DOHH2 (cell line): ENCODE results near the gene TLE7.
A peak's percentile ranks its signal among the peaks of the same experiment; 100 is the strongest.

Experiments
- H3F3A ChIP-seq: fragments of 200-600 bp; sonication (generic), shearing (Covaris generic); 2 replicates; pipeline ENCODE4 v1.6.0; 2016; ENCODE audit warnings: antibody characterized with exemption, mild to moderate bottlenecking; ENCODE audit not compliant: control insufficient read depth, insufficient read depth
- H3K27ac ChIP-seq: fragments of 200-600 bp; sonication (generic); 2 replicates; pipeline ENCODE4 v1.5.1; 2014; ENCODE audit warnings: low read depth, mild to moderate bottlenecking, low read length, moderate library complexity
- H3K27me3 ChIP-seq: fragments of 200-600 bp; sonication (generic); 2 replicates; pipeline ENCODE4 v1.6.1; 2014; ENCODE audit warnings: mild to moderate bottlenecking, low read length, mixed read lengths; ENCODE audit not compliant: control insufficient read depth
- H3K36me3 ChIP-seq: fragments of 200-600 bp; sonication (generic); 2 replicates; pipeline ENCODE4 v1.6.1; 2014; ENCODE audit warnings: mild to moderate bottlenecking, low read length, moderate library complexity, mixed read lengths; ENCODE audit not compliant: control insufficient read depth
- H3K4me1 ChIP-seq: fragments of 200-600 bp; sonication (generic); 2 replicates; pipeline ENCODE4 v1.6.1; 2014; ENCODE audit warnings: mild to moderate bottlenecking, low read length, mixed read lengths; ENCODE audit not compliant: control insufficient read depth
- H3K4me2 ChIP-seq: fragments of 200-600 bp; sonication (generic); 2 replicates; pipeline ENCODE4 v1.6.0; 2014; ENCODE audit warnings: mild to moderate bottlenecking, low read length, moderate library complexity
- H3K4me3 ChIP-seq: fragments of 200-600 bp; sonication (generic); 2 replicates; pipeline ENCODE4 v1.5.1; 2014; ENCODE audit warnings: mild to moderate bottlenecking, low read length, mixed read lengths
- H3K79me2 ChIP-seq: fragments of 200-600 bp; sonication (generic); 2 replicates; pipeline ENCODE4 v1.6.1; 2014; ENCODE audit warnings: mild to moderate bottlenecking, low read length, mixed read lengths; ENCODE audit not compliant: control insufficient read depth
- H3K9me2 ChIP-seq: fragments of 200-600 bp; sonication (generic); replicated peaks from 2 replicates; pipeline ENCODE4 v1.6.1; 2014; ENCODE audit warnings: mild to moderate bottlenecking, low read length, mixed read lengths; ENCODE audit not compliant: control insufficient read depth
- H3K9me3 ChIP-seq: fragments of 200-600 bp; sonication (generic); 2 replicates; pipeline ENCODE4 v1.6.1; 2014; ENCODE audit warnings: antibody characterized with exemption, low read length, mixed read lengths; ENCODE audit not compliant: control insufficient read depth, insufficient read depth
- H4K20me1 ChIP-seq: fragments of 200-600 bp; sonication (generic); 2 replicates; pipeline ENCODE4 v1.6.0; 2014; ENCODE audit warnings: low read depth, mild to moderate bottlenecking, antibody characterized with exemption, low read length, moderate library complexity; ENCODE audit not compliant: control insufficient read depth, insufficient read depth
- CTCF ChIP-seq: fragments of 200-600 bp; sonication (generic); IDR thresholded peaks from one replicate; pipeline ENCODE4 v1.5.1; 2014; ENCODE audit warnings: antibody characterized with exemption, mild to moderate bottlenecking, low read depth, low read length; ENCODE audit not compliant: poor library complexity, severe bottlenecking
- EZH2phosphoT487 ChIP-seq: fragments of 200-600 bp; sonication (generic); IDR thresholded peaks from 2 replicates; pipeline ENCODE4 v1.6.1; 2017; ENCODE audit warnings: borderline replicate concordance, mild to moderate bottlenecking, antibody characterized with exemption, low read length, moderate library complexity, mixed read lengths

TLE7 gene

GRCh38 chr16:71464231-71464630, 22.4 kb upstream of the TLE7 start:
- no peak for TF ChIP-seq CTCF
- TF ChIP-seq EZH2phosphoT487 = no peak
- Histone ChIP-seq H3F3A (no peaks in the 10 kb centered on the region), H4K20me1 (no peaks in the 10 kb centered on the region), H3K36me3 (no peaks in the 10 kb centered on the region), H3K9me2 (no peaks in the 10 kb centered on the region), H3K27me3 (no peaks in the 10 kb centered on the region), H3K4me1 (peaks cover 16% of the 10 kb centered on the region), H3K9me3 (no peaks in the 10 kb centered on the region), H3K79me2 (peaks cover 28% of the 10 kb centered on the region), H3K4me2 (no peak overlapping the region), H3K4me3 (no peak overlapping the region), H3K27ac (no peak overlapping the region)

GRCh38 chr16:71461686-71462648, 20.1 kb upstream of the TLE7 start, which contains the start of gene ZNF23:
Gene ZNF23 (minus strand): TSS chr16:71462247. CDS start chr16:71456796, 5,451 bp downstream.
- H3K4me2 ChIP-seq = peak within 1 kb of the TSS; percentile 83
- no peak within 1 kb of the TSS for H3K27ac ChIP-seq
- H3K4me1 ChIP-seq = peaks cover 16% of the 10 kb centered on the region
- no peaks in the 10 kb centered on the region for H4K20me1 ChIP-seq
- H3K9me3 ChIP-seq = no peaks in the 10 kb centered on the region
- H3F3A ChIP-seq = no peaks in the 10 kb centered on the region
- no peaks in the 10 kb centered on the region for H3K27me3 ChIP-seq
- peaks cover 39% of the 10 kb centered on the region for H3K79me2 ChIP-seq
- H3K4me3 ChIP-seq = peak within 1 kb of the TSS; percentile 82
- no peaks in the 10 kb centered on the region for H3K36me3 ChIP-seq
- no peaks in the 10 kb centered on the region for H3K9me2 ChIP-seq
- TF ChIP-seq EZH2phosphoT487 (no peak), CTCF (peak; percentile 48)

GRCh38 chr16:71460941-71461340, 19.1 kb upstream of the TLE7 start:
- Histone ChIP-seq H3K79me2 (peaks cover 39% of the 10 kb centered on the region), H3K9me2 (no peaks in the 10 kb centered on the region), H3K4me3 (peak overlapping the region; percentile 82), H3K27me3 (no peaks in the 10 kb centered on the region), H3K9me3 (no peaks in the 10 kb centered on the region), H3K36me3 (peaks cover 4% of the 10 kb centered on the region; the same call in 1 of the 2 replicates), H3F3A (no peaks in the 10 kb centered on the region), H4K20me1 (no peaks in the 10 kb centered on the region), H3K4me1 (peaks cover 16% of the 10 kb centered on the region), H3K27ac (no peak overlapping the region), H3K4me2 (peak overlapping the region; percentile 83)
- TF ChIP-seq CTCF = no peak
- TF ChIP-seq EZH2phosphoT487 = no peak
